HG03469 (cell line): ENCODE data around the gene CMA1.
"Not testable (repeated sequence)": the region's sequence is repeated elsewhere in the genome, so short reads cannot be mapped to it uniquely, and the experiment has no call there.

Experiments
- ATAC-seq: cut with Tn5 transposase; IDR thresholded peaks from one replicate; pipeline ENCODE4 v1.9.1; 2021; ENCODE audit warnings: mild to moderate bottlenecking, moderate library complexity, moderate number of reproducible peaks; ENCODE audit not compliant: unreplicated experiment

CMA1 gene

GRCh38 chr14:24470450-24470849 lies 37.6 kb downstream of the CMA1 start:
- not testable (repeated sequence) for ATAC-seq

GRCh38 chr14:24465805-24466204 lies 42.3 kb downstream of the CMA1 start:
- ATAC-seq, result no peak

GRCh38 chr14:24465368-24465767 lies 42.7 kb downstream of the CMA1 start:
- ATAC-seq, result no peak

- ATAC-seq, result no peak
These were observed 43.9 kb downstream of the CMA1 start for GRCh38 chr14:24463884-24464785.

- no peak for ATAC-seq
These were observed 44.8 kb downstream of the CMA1 start for GRCh38 chr14:24463017-24463883.

- no peak for ATAC-seq
These were observed 46.7 kb downstream of the CMA1 start for GRCh38 chr14:24461336-24461735.

GRCh38 chr14:24459331-24459730 lies 48.7 kb downstream of the CMA1 start:
- no peak for ATAC-seq

GRCh38 chr14:24458736-24459135 lies 49.3 kb downstream of the CMA1 start:
- no peak for ATAC-seq

GRCh38 chr14:24456980-24457379 lies 51.1 kb downstream of the CMA1 start:
- ATAC-seq, result no peak
